GM18505 (cell line): ENCODE data around the gene OR1F1.
"Not testable (repeated sequence)": the region's sequence is repeated elsewhere in the genome, so short reads cannot be mapped to it uniquely, and the experiment has no call there.

ENCODE experiments used
- ATAC-seq: cut with Tn5 transposase; IDR thresholded peaks from one replicate; pipeline ENCODE4 v1.9.1; 2021; ENCODE audit not compliant: unreplicated experiment
- POLR2A ChIP-seq: IDR thresholded peaks from 4 replicates; pipeline ENCODE4 v1.6.1; 2011; ENCODE audit warnings: borderline replicate concordance; ENCODE audit not compliant: insufficient read depth, insufficient read length; ENCODE audit errors: extremely low read depth

OR1F1 gene

GRCh38 chr16:3189869-3190268 lies 1.9 kb downstream of the OR1F1 start:
- TF ChIP-seq POLR2A: no peak
- no peak for ATAC-seq

- ATAC-seq: no peak
Observed at GRCh38 chr16:3190949-3191353, 2.9 kb downstream of the OR1F1 start.

GRCh38 chr16:3192476-3193019 lies 4.5 kb downstream of the OR1F1 start:
- TF ChIP-seq POLR2A: no peak
- no peak for ATAC-seq

More at GRCh38 chr16:3190949-3191353, 2.9 kb downstream of the OR1F1 start:
- TF ChIP-seq POLR2A: no peak

- no peak for ATAC-seq
- no peak for TF ChIP-seq POLR2A
Observed at GRCh38 chr16:3193221-3194212, 5.5 kb downstream of the OR1F1 start.

GRCh38 chr16:3194792-3195191 lies 6.8 kb downstream of the OR1F1 start:
- TF ChIP-seq POLR2A: no peak
- no peak for ATAC-seq

- no peak for TF ChIP-seq POLR2A
- no peak for ATAC-seq
Observed at GRCh38 chr16:3195975-3196374, 8.0 kb downstream of the OR1F1 start.

GRCh38 chr16:3197694-3198333 lies 9.8 kb downstream of the OR1F1 start:
- ATAC-seq: not testable (repeated sequence)

GRCh38 chr16:3198334-3199072 lies 10.5 kb downstream of the OR1F1 start:
- no peak for ATAC-seq

GRCh38 chr16:3202903-3203539 lies 15.0 kb downstream of the OR1F1 start:
- no peak for ATAC-seq

More at GRCh38 chr16:3198334-3199072, 10.5 kb downstream of the OR1F1 start:
- no peak for TF ChIP-seq POLR2A

GRCh38 chr16:3205939-3206338 lies 17.9 kb downstream of the OR1F1 start:
- ATAC-seq: not testable (repeated sequence)

More at GRCh38 chr16:3202903-3203539, 15.0 kb downstream of the OR1F1 start:
- no peak for TF ChIP-seq POLR2A

- ATAC-seq: no peak
- no peak for TF ChIP-seq POLR2A
Observed at GRCh38 chr16:3207086-3207953, 19.3 kb downstream of the OR1F1 start.

- ATAC-seq: no peak
- no peak for TF ChIP-seq POLR2A
Observed at GRCh38 chr16:3212006-3212405, 24.0 kb downstream of the OR1F1 start.
